HEK293 (cell line): ENCODE measurements around the gene TSTD1.
"Not testable (repeated sequence)": the region's sequence is repeated elsewhere in the genome, so short reads cannot be mapped to it uniquely, and the experiment has no call there.

Source experiments
- CTCF ChIA-PET: fragments of 350-600 bp; formaldehyde crosslinking; extraction: SDS; loops from one replicate; lab custom pipeline; 2021; ENCODE audit warnings: antibody characterized with exemption; lab: Yijun Ruan, JAX
- POLR2A ChIA-PET: fragments of 300-600 bp; formaldehyde crosslinking; extraction: SDS; loops from one replicate; lab custom pipeline; 2020; ENCODE audit warnings: antibody characterized with exemption, inconsistent platforms; lab: Yijun Ruan, JAX
- H3K27ac ChIP-seq: fragments of 200-500 bp; sonication (Bioruptor generic); 2 replicates; pipeline ENCODE4 v1.5.1; 2014; ENCODE audit warnings: low read depth, low read length, control low read depth, inconsistent platforms; ENCODE audit errors: extremely low read depth
- H3K36me3 ChIP-seq, 2 experiments: fragments of 200-500 bp in 1 of 2; sonication (Bioruptor generic) in 1 of 2; 1 replicate in 1 of 2; 2 replicates in 1 of 2; pipeline ENCODE4 v1.5.1; 2014 to 2017; ENCODE audit warnings: inconsistent platforms in 2 of 2, low read length in 2 of 2; ENCODE audit not compliant: control insufficient read depth in 2 of 2, insufficient read depth in 1 of 2
- H3K4me1 ChIP-seq: fragments of 200-500 bp; sonication (Bioruptor generic); 2 replicates; pipeline ENCODE4 v1.5.1; 2014; ENCODE audit warnings: mild to moderate bottlenecking, low read length, inconsistent platforms; ENCODE audit not compliant: control insufficient read depth, insufficient read depth
- H3K4me3 ChIP-seq: 2 replicates; pipeline ENCODE4 v1.5.1; 2011; ENCODE audit warnings: low read depth, mild to moderate bottlenecking, control low read depth, low read length, moderate library complexity
- H3K9me3 ChIP-seq: fragments of 200-500 bp; sonication (Bioruptor generic); 2 replicates; pipeline ENCODE4 v1.5.1; 2014; ENCODE audit warnings: low read depth, low read length, inconsistent platforms; ENCODE audit not compliant: control insufficient read depth, insufficient read depth
- TF ChIP-seq, protein P1 (sequence below): fragments of 450-650 bp; formaldehyde crosslinking; IDR thresholded peaks from 2 replicates; pipeline ENCODE4 v1.5.1; 2016; ENCODE audit warnings: missing biosample characterization, missing genetic modification characterization
- TF ChIP-seq, protein P2 (sequence below): fragments of 450-650 bp; formaldehyde crosslinking; IDR thresholded peaks from 2 replicates; pipeline ENCODE4 v1.5.1; 2016; ENCODE audit warnings: missing biosample characterization, missing genetic modification characterization
- TF ChIP-seq, protein P3 (sequence below): fragments of 450-650 bp; formaldehyde crosslinking; IDR thresholded peaks from 2 replicates; pipeline ENCODE4 v1.5.1; 2016; ENCODE audit warnings: missing biosample characterization, missing genetic modification characterization

Gene TSTD1

DNA sequence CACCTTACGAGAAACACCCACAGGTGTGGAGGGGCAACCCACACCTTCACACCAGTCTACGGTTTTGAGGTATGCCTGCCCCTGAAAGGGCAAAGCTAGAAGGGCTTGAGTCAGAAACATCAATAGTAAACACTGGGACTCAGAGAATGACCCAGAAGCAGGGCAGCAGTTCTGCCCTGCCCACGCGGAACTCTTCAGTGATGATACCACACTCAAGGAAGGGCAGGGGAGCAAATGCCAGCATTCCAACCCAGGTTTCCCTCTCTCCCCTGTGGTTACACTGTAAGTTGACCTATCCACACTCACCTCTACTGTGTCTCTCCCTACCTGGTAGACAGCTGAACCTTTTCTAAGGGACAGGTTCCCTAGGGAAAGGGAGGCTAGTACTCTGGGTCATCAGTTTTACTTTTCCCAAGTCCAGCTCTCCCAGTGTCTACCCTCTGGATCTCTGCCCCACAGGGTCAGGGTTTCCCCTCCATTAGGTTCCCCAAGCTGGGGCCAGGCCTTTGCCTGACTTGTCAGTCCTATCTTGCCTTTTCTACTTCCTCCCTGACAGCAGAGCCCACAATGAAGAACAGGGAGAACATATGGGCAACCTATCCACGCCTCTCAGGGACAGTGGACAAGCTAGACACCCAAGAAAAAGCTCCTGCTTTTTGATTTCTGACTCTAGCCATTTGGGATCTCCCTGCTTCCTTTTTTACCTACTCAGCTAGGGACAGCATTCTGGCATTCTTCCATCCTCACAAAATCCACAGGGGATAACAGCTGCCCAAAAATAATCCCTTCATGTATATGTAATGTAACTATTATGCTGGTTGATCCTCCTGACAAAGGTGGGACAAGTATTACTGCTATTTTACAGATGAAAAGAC lies 20.8 kb downstream of the TSTD1 start:
- ChIA-PET CTCF (interaction anchor here (0.9 to 1.6 kb wide), 3 partner anchors 20 to 28 kb away, joined by 3 to 7 read pairs (median 3); partner anchors contain the start of gene USF1), POLR2A (interaction anchor here (0.6 to 1.4 kb wide), 3 partner anchors 21 to 100 kb away, joined by 3 read pairs; partner anchors contain the start of genes NIT1, PFDN2 and TSTD1)
- Histone ChIP-seq H3K27ac (no peak overlapping the region), H3K36me3 (no peaks in the 10 kb centered on the region), H3K4me3 (no peak overlapping the region), H3K4me1 (0 out of 2 replicates have a peak, but pooled peaks cover 2% of the 10 kb centered on the region), H3K9me3 (no peaks in the 10 kb centered on the region)
- TF ChIP-seq, protein P1, sequence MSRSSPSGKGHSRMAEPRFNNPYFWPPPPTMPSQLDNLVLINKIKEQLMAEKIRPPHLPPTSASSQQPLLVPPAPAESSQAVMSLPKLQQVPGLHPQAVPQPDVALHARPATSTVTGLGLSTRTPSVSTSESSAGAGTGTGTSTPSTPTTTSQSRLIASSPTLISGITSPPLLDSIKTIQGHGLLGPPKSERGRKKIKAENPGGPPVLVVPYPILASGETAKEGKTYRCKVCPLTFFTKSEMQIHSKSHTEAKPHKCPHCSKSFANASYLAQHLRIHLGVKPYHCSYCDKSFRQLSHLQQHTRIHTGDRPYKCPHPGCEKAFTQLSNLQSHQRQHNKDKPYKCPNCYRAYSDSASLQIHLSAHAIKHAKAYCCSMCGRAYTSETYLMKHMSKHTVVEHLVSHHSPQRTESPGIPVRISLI (tag by site-specific recombination): no peak
- TF ChIP-seq, protein P2, sequence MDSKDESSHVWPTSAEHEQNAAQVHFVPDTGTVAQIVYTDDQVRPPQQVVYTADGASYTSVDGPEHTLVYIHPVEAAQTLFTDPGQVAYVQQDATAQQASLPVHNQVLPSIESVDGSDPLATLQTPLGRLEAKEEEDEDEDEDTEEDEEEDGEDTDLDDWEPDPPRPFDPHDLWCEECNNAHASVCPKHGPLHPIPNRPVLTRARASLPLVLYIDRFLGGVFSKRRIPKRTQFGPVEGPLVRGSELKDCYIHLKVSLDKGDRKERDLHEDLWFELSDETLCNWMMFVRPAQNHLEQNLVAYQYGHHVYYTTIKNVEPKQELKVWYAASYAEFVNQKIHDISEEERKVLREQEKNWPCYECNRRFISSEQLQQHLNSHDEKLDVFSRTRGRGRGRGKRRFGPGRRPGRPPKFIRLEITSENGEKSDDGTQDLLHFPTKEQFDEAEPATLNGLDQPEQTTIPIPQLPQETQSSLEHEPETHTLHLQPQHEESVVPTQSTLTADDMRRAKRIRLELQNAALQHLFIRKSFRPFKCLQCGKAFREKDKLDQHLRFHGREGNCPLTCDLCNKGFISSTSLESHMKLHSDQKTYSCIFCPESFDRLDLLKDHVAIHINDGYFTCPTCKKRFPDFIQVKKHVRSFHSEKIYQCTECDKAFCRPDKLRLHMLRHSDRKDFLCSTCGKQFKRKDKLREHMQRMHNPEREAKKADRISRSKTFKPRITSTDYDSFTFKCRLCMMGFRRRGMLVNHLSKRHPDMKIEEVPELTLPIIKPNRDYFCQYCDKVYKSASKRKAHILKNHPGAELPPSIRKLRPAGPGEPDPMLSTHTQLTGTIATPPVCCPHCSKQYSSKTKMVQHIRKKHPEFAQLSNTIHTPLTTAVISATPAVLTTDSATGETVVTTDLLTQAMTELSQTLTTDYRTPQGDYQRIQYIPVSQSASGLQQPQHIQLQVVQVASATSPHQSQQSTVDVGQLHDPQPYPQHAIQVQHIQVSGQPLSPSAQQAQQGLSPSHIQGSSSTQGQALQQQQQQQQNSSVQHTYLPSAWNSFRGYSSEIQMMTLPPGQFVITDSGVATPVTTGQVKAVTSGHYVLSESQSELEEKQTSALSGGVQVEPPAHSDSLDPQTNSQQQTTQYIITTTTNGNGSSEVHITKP (tag by site-specific recombination): peak; percentile 49; the same call in 1 of the 2 replicates

DNA sequence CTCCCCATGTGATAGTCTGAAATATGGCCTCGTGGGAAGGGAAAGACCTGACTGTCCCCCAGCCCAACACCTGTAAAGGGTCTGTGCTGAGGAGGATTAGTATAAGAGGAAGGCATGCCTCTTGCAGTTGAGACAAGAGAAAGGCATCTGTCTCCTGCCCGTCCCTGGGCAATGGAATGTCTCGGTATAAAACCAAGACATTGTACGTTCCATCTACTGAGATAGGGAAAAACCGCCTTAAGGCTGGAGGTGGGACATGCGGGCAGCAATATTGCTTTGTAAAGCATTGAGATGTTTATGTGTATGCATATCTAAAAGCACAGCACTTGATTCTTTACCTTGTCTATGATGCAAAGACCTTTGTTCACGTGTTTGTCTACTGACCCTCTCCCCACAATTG lies 21.6 kb downstream of the TSTD1 start:
- POLR2A ChIA-PET, H3K4me3 ChIP-seq, H3K36me3 ChIP-seq, CTCF ChIA-PET, H3K27ac ChIP-seq, H3K4me1 ChIP-seq, H3K9me3 ChIP-seq: not testable (repeated sequence)

DNA sequence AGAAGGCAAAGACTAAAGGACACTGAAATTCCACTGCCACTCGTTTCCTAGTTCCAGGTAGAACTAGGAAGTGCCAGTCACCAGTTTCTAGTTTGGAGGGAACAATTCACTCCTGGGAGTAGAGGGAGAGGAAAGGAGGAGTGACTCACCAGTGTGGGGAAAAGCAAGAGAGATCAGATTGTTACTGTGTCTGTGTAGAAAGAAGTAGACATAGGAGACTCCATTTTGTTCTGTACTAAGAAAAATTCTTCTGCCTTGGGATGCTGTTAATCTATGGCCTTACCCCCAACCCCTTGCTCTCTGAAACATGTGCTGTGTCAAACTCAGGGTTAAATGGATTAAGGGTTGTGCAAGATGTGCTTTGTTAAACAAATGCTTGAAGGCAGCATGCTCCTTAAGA lies 22.1 kb downstream of the TSTD1 start:
- H3K4me1 ChIP-seq, H3K9me3 ChIP-seq, H3K27ac ChIP-seq, H3K36me3 ChIP-seq, H3K4me3 ChIP-seq, POLR2A ChIA-PET: not testable (repeated sequence)
- TF ChIP-seq, protein P2 (tag by site-specific recombination): peak; percentile 39; the same call in 1 of the 2 replicates
- CTCF ChIA-PET: interaction anchor here (1.4 kb wide), 1 partner anchor 20 kb away, joined by 4 read pairs; no protein-coding TSS in a partner anchor

DNA sequence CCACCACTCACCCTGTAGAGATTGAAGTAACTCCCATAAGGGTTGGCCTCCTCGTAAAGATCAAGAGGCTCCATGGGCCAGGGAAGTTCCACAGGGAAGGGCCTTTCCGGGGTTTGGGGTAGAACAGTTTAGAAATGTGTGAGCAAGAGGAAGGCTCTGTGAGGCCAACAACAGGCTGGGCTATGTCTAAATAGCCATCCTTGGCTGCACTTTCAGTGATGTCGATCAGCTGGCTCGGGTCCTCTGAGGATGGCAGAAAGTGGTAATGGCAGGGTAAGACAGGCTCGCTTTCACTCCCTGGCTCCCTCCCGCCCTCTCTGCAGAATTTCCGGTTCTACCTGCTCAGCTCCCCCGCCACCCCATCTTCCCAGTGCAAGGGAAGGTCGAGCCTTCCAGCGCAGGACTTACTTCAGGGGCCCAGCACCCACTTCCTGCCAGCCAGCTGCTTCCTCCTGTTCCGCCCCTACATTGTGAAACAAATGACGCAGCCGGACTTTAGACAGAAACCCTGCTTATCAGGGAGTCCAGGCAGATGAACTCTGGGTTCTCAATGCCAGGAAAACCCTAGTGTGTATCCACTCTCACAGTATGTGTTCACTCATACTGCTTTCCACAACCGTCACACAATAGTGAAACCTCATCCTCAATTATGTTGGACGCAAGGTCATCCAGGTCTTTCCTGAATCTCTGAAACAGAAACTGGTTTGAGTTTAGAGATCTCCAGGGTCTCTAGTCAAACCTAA lies 25.1 kb downstream of the TSTD1 start:
- Histone ChIP-seq H3K36me3 (no peaks in the 10 kb centered on the region), H3K9me3 (no peaks in the 10 kb centered on the region), H3K4me3 (no peak overlapping the region), H3K27ac (no peak overlapping the region), H3K4me1 (no peaks in the 10 kb centered on the region)
- TF ChIP-seq, protein P3, sequence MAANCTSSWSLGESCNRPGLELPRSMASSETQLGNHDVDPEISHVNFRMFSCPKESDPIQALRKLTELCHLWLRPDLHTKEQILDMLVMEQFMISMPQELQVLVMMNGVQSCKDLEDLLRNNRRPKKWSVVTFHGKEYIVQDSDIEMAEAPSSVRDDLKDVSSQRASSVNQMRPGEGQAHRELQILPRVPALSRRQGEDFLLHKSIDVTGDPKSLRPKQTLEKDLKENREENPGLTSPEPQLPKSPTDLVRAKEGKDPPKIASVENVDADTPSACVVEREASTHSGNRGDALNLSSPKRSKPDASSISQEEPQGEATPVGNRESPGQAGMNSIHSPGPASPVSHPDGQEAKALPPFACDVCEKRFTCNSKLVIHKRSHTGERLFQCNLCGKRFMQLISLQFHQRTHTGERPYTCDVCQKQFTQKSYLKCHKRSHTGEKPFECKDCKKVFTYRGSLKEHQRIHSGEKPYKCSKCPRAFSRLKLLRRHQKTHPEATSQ (tag by site-specific recombination): no peak
- TF ChIP-seq, protein P2 (tag by site-specific recombination): 0 out of 2 replicates have a peak, but pooled peaks have one; percentile 20
- ChIA-PET POLR2A (no interaction called here), CTCF (interaction anchor here (0.6 to 1.1 kb wide), 2 partner anchors 9 to 13 kb away, joined by 3 read pairs; no protein-coding TSS in a partner anchor)
